ENCODE data around the gene DNMT3L. TPM values are rescaled to one million over a fixed set of nuclear protein-coding genes. Genes with fewer than 3 reads are reported as not detected.
"Not testable (repeated sequence)": the region's sequence is repeated elsewhere in the genome, so short reads cannot be mapped to it uniquely, and the experiment has no call there.

Gene DNMT3L
- total RNA-seq, 1 experiment from 2014 or later: not detected

DNA sequence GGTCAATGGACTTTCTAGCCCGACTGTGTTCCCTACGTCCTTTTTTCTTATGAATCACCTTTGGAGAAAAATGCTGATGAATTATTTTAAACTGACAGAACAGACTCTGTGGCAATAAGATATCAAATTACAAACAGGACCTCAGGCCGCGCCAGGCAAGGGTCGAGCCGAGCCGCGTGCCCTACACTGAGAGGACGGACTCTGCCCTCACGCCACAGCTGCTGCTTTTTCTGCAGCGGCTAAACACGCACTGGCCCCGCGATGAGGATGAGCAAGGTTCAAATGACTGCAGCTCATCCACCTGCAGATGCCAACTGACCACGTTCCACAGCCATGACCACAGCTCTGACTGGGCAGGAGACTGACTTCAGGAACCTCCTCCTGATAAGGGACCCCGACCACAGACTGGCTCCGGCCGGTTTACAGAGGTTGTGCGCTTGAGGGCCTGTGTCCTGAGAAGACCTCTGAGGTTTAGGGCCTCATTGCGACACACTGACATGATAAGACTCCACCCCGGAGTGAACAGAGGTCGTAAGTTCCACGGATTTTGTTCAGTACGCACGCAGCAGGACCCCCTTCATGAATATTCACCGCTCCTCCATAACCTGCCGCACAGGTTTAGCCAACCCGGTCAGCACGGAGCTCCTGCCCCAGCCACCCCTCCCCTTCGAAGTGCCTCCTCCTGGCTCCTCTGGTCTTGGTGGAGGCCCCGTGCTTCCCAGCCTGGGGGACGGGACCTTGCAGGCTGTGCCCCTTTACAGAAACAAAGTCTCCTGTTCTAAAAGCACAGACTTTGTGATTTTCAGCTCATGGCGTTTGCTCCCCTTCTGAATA, 12.3 kb downstream of the DNMT3L start:
- not testable (repeated sequence) for DNase-seq (ENCODE audit: low read depth)

DNA sequence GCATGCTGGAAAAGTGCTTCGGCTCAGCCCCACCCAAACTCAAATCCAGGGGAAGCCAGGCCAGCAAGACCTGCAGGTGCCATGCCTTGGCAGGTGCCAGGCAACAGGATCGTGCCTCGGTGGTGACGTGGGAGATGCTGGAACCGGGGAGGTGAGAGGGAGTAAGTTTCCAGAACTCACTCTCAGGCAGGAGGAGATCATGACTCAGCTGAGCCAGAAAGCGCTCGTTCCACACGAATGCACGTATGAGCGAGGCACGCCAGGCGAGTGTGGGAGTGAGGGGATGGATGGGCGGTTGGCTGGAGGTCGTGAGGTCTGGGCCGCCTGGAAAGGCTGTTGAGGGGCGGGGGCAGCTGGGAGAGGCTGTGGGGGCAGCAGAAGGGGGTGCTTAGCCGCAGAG, 13.8 kb downstream of the DNMT3L start:
- not testable (repeated sequence) for DNase-seq (ENCODE audit: low read depth)

DNA sequence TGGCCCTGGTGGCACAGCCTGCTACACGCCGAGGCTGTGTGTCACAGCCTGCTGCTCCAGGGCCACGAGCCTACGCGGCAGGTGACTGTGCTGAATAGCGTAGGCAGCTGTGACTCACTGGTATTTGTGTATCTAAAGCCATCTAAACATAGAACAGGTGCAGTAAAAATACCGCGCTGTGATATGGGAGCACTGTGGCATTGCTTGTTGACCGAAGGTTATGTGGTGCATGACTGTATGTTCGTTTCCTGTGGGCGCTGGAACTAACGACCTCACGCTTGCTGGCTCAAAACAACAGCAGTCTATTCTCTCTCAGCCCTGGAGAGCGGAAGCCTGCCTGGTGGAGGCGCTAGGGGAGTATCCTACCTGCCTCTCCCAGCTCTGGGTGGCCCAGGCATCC, 17.7 kb downstream of the DNMT3L start:
- DNase-seq (ENCODE audit: low read depth): not testable (repeated sequence)

DNA sequence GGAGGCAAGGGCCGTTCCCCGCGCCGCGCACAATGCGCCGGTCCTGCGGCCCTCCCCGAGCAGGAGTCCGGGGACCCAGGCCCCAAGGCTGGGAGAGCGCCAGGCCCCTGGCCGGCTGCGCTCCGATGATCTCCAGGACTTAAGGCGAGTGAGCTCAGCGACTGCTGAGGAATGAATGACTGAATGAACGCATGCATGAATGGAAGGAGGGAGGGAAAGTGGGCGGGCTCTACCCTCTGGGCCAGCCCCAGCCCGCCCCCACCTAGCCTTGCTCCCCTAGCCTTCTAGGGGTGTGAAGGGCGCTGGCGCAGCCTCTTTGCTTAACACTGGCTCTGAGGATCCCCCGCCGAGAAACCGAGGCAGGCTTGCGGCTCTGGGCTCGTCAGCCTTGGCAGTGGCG, 20.4 kb downstream of the DNMT3L start:
- DNase-seq (ENCODE audit: low read depth): not testable (repeated sequence)

DNA sequence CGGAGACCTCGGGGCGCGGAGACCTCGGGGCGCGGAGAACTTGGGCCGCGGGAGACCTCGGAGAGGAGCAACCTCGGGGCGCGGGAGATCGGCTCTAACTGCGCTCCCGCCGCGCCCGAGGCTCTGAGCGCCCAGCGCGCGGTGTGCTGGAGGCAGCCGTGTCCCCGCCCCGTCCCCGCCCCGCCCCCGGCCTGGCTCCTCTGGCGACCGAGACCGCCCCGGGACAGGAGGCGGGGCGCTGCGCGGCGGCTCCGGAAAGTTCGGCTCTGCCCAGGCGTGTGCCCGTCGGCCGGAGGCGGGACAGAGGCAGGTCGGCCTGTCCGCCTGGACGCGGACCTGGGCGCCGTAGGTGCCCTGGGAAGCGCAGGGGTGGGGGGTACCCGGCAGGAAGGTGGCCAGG, 20.9 kb downstream of the DNMT3L start, which contains the start of gene ICOSLG:
Gene ICOSLG (minus strand): TSS at position 102 of the 400 bp plus-strand sequence. CDS start 126 bp downstream, outside the sequence.
- DNase-seq (ENCODE audit: low read depth): not testable (repeated sequence)

DNA sequence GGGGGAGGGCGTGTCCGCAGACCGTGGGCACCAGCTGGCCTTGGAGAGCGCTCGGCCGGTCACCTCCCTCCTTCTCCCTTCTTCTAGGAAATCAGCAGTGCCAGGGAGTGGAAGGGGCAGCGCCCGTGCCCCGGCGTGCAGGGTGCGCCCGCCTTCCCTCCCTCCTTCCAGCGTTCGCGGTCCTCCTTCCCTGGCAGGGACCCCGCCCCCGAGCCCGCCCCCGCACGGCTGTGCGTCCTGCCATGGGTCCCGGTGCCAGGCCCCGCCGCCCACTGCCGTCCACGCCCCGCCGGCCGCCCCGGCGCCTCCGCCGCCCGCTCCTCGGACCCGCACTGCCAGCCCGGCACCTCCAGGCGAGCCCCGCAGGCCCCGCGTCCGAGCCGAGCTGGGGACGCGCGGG, 21.3 kb downstream of the DNMT3L start:
- not testable (repeated sequence) for DNase-seq (ENCODE audit: low read depth)

DNA sequence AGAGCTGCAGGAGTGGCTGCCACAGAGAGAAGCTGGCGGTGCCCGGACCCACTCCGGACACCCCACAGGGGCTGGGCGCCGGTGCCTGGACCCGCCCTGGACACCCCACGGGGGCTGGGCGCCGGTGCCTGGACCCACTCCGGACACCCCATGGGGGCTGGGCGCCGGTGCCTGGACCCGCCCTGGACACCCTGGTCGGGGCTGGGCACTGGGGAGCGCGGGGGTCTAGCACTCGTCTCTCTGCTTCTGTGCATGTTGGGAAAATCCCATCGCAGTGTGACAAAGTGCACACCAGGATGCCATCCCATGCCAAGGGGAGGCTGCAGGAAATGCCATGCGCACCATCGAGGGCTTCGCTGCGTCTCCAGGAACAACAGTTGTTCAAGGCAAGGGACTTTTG, 32.1 kb downstream of the DNMT3L start:
- not testable (repeated sequence) for DNase-seq (ENCODE audit: low read depth)

DNA sequence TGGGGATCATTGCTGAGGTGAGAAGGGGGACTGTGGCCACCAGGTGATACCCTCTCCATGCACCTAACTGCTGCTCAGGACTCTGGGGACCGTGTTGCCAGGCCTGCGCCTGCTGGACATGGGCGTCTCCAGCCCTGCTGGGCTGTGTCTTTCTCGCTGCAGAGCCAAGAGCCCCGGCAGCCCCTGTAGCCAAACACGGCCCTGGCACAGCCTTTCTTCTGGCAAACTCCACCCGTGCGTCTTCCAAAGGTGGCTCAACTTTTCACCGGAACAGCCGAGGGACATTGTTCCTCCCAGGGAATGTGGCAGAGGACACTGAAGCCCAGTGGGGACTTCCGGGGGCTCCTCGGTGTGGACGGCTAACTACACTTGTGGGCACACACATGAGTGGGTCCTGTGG, 33.6 kb downstream of the DNMT3L start:
- not testable (repeated sequence) for DNase-seq (ENCODE audit: low read depth)

DNA sequence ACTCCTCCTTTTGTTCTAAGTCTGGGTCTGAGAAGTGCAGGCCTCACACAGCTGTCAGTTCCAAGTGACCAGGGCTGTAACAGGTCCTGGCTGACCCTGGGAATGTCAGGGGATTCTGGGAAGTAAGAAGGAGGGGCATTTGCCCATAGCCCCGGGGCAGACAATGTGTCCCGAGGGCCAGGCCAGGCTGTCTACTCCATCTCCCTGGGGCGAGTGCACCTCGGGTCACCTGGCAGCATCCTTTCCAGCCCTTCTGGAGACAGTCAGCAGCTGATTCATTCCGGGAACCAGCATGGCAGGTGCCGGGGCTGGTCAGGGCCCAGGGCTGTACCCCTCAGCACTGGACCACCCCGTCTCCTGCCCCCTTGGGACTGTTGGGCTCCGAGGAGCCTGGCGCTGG, 34.1 kb downstream of the DNMT3L start:
- not testable (repeated sequence) for DNase-seq (ENCODE audit: low read depth)

DNA sequence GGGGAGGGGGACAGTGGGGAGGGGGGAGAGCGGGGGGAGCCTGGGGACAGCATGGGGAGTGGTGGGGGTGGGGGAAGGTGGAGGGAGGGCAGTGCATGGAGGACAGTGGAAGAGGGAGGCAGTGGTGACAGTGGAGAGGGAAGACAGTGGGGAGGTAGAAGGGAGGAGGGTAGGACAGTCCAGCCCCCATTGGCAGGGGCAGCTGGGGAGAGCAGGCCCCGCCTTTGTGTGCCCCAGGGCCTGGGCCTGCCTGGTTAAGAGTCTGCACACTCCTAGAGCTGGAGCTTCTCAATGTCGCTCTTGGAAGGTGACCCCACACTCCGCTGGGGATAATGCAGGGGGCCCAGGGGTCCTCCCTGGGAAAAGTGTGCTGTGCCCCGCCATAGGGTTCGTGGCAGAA, 36.1 kb downstream of the DNMT3L start:
- not testable (repeated sequence) for DNase-seq (ENCODE audit: low read depth)

DNA sequence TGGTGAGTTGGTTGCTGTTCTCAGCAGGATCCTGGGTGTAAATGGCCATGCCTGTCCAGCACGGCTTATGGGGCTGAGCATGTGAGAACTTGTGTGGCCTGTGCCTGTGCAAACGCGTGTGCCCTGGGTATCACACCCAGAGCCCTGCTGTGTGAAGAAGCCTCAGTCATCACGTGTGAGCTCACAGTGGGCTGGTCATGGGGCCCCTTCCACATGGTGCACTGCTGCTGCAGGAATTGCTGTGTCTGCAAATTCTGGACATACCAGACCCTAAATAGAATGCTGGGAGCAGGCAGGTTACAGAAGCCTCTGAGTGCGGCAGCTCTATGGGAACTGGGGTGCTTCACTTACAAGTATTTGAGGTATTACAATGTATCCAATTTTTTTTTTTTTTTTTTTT, 38.4 kb downstream of the DNMT3L start:
- DNase-seq (ENCODE audit: low read depth): not testable (repeated sequence)

DNA sequence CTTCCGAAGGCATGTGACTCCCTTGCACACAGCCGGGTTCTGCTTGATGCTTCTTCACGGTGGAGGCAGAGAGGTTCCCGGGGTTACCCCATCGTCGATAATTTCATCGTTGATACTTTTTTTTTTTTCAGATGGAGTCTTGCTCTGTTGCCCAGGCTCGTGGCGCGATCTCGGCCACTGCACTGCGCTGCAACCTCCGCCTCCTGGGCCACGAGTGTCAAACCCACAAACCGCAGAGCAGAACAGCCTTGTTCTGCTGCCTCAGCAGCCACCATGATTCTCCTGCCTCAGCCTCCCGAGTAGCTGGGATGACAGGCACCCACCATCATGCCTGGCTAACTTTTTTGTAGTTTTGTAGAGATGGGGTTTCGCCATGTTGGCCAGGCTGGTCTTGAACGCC, 41.0 kb downstream of the DNMT3L start:
- DNase-seq (ENCODE audit: low read depth): not testable (repeated sequence)

DNA sequence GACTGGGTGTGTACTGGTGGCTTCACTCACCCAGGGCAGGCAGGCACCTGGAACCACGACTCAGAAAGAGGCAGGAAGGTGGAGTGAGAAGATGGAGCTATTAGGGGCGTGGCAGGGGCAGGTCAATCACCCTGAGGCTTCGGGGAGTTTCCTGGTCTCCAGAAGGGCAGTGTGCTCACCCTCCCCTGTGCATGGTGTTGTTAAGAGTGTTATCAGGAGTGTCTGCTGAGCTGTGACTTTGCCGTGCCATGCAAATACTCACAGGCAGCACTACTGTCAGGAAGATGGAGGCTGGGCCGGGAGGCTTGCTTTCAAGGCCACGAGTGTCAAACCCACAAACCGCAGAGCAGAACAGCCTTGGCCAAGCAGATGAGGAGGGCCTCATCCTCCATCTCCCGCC, 43.2 kb downstream of the DNMT3L start:
- DNase-seq (ENCODE audit: low read depth): not testable (repeated sequence)

DNA sequence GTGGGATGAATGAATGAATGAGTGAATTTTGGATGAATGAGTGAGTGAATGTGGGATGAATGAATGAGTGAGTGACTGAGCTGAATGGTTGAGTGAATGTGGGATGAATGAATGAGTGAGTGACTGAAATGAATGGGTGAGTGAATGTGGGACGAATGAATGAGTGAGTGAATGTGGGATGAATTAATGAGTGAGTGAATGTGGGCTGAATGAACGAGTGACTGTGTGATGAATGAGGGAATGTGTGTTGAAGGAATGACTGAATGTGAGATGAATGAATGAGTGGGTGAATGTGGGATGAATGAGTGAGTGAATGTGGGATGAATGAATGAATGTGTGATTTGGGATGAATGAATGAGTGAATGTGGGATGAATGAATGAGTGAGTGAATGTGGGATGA, 49.7 kb downstream of the DNMT3L start:
- not testable (repeated sequence) for DNase-seq (ENCODE audit: low read depth)

DNA sequence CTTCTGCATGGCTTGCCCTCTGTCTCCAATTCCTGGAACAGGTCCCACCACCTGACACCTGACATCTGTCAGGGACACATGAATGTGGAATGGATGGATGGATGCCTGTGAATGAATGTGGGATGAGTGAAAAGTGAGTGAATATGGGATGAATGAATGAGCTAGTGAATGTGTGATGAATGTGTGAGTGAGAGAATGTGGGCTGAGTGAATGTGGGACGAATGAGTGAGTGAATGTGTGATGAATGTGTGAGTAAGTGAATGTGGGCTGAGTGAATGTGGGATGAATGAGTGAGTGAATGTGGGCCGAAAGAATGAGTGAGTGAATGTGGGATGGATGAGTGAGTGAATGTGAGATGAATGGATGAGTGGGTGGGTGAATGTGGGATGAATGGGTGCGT, 50.1 kb downstream of the DNMT3L start:
- DNase-seq (ENCODE audit: low read depth): not testable (repeated sequence)

DNA sequence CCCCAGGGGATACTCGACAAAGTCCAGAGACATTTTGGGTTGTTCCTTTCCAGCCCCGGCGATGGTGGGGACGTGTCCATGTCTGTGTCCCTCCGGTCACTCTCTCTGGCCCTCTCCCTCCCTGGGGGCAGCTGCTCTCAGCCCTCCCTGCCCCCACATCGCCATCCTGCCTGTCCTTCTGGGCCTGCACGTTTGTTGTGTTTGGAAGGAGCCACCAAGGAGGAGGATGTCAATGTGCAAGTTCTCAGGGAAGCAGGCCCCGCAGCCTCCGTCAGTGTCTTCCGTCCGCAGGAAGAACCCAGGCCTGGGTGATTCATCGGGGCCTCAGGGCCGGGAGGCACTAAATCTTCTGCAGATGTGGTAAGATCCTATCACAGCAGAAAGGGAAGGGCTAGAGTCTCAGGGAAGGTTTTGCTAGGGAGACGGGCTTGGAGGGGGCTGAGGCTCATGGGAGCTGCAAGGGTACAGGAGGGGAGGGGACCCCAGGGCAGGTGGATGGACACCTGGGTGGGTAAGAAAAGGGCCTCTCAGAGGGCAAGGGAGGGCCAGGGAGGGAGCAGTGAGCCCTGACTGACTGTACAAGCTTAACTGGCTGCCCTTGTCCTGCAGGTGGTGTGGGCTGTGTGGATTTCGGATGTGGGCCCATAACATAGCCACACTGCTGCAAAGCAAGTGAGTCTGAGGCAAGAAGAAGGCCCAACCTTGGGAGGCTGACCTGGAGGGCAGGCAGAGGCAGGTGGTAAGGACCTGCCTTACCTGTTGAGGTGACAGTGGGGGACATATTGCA, 53.6 kb downstream of the DNMT3L start:
- DNase-seq (ENCODE audit: low read depth): peak; percentile 3

DNA sequence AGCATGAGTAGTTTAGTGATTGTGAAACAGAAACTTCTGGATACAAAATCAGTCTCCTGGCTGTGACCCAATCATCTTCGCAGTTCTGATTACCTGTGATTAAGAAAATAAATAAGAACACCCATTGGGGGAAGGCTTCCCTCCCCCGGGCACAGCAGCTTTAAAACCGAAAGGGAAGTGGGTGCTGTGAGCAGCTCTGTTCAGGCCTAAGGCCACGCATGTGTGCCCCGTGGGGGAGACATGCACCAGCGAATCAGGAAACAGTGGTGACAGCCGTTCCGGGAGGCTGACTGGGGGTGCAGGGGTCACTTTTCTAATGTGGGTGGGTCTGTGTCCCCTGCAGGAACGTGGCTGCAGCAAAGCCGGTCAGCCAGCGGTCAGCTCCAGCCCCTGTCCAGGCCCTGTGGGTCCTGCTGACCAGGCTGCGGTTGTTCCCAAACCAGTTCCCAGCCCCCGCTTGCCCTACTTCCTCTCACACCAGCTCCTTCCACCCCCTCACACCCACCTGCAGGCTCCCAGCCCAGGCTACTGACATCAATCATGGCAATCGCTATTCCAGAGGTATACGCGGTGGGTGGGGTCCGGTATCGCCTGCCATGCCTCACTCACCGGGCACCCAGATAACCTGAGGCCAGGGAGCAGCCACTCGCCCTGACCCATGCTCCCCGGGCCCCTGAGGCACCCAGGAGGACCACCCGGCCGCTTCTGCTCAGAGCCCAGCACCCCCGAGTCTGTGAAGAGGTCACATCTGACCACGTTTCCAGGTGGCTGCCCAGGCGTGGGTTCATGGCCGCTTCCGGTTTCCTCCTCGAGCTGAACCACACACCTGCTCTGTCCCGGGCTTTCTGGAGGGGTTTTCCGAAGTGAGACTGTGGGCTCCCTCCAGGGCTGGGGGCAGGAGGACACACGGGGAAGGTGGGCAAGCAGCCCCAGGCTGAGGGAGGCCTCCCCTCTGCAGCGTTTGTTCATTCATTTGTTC, 54.7 kb downstream of the DNMT3L start:
- DNase-seq (ENCODE audit: low read depth): not testable (repeated sequence)

DNA sequence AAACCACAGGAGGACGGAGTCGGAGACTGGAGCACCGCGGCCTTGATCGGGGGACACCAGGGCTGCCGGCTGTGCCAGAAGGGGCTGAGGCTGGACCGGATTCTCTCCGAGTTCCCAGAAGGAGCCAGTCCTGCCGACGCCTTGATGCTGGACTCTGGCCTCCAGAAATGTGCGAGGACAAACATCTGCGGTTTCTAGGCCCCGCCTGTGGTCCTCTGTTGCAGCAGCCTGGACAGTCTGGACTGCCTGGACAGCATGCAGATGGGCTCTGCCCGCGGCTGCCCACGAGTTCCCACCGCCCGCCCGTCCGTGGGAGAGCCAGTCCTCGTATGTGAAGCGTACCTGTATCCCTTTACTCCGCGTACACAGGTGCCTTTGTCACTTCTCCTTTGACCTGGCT, 55.5 kb downstream of the DNMT3L start:
- DNase-seq (ENCODE audit: low read depth): not testable (repeated sequence)

DNA sequence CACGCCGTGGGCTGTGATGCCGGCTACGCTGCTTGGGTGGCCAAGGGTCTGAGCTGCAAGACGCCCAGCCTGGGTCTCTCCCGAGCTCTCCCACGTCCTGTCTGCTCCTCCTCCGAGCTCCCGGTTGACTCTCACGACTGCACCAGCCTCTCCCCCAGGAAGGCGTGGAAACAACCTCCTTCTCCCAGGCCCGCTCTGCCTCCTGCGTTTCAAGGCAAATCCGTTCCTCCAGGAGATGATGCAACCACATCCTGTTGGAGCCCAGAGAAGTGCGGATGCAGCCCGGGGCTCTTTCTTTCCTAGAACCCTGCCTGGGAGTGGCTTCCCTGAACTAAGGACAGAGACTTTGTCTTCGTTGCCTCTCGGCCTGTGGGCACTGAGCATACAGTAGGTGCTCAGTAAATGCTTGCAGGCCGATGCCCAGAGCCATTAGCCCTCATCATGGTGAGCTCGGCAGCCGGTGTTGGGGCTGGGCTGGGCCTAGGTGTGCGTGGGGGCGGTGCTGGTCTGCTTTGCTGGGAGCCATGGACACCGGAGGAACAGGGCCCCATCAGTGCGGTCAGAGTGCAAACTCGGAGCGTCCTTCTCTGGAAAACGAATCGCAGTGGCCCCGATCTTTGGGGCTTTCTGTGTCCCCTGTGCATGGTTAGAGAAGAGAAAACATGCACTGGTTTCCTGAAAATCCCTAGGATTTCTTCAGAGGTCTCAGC, 59.0 kb downstream of the DNMT3L start:
- DNase-seq (ENCODE audit: low read depth): not testable (repeated sequence)

DNA sequence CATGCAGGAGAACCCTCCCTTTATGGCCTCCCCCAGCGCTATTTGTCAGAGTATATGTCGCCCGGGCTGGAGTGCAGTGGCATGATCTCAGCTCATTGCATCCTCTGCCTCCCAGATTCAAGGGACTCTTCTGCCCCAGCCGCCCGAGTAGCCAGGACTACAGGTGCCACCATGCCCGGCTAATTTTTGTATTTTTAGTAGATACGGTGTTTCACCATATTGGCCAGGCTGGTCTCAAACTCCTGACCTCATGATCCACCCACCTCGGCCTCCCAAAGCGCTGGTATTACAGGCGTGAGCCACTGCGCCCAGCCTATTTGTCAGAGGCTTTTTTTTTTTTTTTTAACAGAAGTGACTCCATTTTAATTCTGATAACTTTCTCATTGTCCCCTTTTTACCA, 61.7 kb downstream of the DNMT3L start:
- DNase-seq (ENCODE audit: low read depth): not testable (repeated sequence)

DNA sequence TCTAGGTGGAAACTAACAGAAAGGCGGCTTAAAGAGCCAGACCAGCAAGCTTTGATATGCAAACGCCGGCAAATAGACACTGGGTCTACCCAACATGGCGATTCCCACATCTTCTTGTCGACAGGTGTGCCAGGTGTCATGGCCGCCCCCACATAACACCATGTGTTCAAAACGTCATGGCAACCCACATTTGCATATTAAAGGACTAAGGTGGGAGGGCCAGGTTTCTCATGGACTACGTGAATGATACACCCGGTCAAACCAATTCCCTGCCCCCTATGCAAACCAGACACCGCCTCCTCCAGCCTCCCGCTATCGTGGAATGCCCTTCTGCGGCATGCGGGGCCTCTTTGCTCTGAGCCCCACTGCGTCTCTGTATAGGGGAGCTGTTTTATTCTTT, 62.2 kb downstream of the DNMT3L start:
- DNase-seq (ENCODE audit: low read depth): no peak

All from Daoy (cell line).